Measurements from ENCODE around the gene RNF121.

The RNF121 gene

GRCh38 chr11:72039031-72039855 is 110.4 kb downstream of the RNF121 start:
- no peak for DNase-seq

- DNase-seq = no peak
These were observed 111.1 kb downstream of the RNF121 start for GRCh38 chr11:72039856-72040401.

- peak; percentile 87 for DNase-seq
These were observed 111.9 kb downstream of the RNF121 start for GRCh38 chr11:72040491-72041363.

- peak; percentile 45 for DNase-seq
These were observed 112.7 kb downstream of the RNF121 start for GRCh38 chr11:72041364-72042063.

- DNase-seq = no peak
These were observed 113.4 kb downstream of the RNF121 start for GRCh38 chr11:72042064-72042745.

- no peak for DNase-seq
These were observed 117.0 kb downstream of the RNF121 start for GRCh38 chr11:72045849-72046248.

All from hematopoietic multipotent progenitor cell treated with erythropoietin and hydrocortisone succinate and interleukin-3 and kit ligand, for 8 days (in vitro differentiated cells).